Erythroblast (primary cell): ENCODE results near the gene TM4SF18.

Source experiments
- DNase-seq, 2 experiments: peaks; one replicate each; lab custom pipeline; 2025; lab: John Stamatoyannopoulos, UW
- GATA1 ChIP-seq: IDR thresholded peaks from 2 replicates; pipeline ENCODE4 v1.6.1; 2011; ENCODE audit warnings: low read depth, mild to moderate bottlenecking, control low read depth, low read length, moderate library complexity
- POLR2A ChIP-seq: IDR thresholded peaks from 2 replicates; pipeline ENCODE4 v1.6.1; 2011; ENCODE audit warnings: mild to moderate bottlenecking, low read length

The TM4SF18 gene

DNA sequence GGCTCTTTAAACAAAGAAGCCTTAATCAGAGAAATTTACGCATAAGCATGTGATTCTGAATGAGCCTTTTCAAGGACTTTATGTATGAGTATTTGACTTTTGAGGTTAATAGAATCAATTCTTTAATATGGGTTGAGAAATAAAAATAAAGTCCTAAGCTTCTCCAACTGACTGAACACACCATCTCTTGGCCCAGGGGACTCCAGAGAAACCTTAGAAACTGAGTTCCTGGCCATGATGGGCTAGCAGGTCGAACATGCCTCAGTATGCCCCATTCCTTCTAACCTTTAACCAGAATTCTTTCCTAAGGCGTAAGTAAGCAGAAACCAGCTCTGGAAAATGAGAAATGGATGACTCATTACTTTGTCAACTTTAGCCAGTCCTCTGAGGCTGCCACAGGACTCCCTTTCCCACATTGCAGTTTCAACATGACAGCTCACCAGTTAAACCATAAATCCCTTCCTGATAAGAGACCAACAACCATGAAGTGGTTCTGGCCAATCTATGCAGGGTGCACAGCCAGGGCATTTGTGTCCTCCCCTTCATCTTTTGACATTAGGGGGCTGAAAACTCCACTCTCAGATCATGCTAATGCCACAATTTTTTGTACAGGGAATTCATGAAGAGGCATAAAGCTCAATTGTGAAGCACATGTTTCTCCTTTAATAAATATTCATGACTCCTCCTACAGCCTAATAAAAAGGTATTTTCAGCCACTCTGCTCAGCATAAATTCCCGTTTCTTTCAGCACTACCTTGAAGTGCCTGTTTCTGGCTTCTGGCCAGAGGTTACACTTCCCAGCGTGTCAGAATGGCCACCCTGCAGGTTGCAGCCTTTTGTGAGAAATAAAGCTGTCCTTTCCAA lies 33.3 kb downstream of the TM4SF18 start:
- DNase-seq = peak in 1 of 2 experiments; percentile 3

DNA sequence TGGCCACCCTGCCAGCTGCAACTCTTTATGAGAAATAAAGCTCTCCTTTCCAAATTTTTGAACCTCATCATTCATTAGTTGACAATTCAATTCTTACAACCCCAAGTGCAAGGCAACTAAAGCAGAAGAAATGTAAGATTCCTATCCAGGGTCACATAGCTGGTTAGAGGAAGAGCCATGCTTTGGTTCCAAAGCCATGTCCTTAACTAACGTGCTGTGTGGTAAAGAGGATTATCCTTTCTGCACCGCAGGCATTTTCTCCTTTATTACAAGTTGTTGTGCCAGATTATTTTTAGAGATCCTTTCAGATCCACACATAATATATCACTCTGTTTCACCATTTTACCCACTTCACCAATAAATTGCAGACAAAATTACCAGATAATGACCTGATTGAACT lies 36.5 kb downstream of the TM4SF18 start:
- no peak for TF ChIP-seq POLR2A
- no peak for TF ChIP-seq GATA1
- DNase-seq = no peak

More for the DNA sequence above, 33.3 kb downstream of the TM4SF18 start:
- TF ChIP-seq POLR2A (no peak), GATA1 (no peak)

DNA sequence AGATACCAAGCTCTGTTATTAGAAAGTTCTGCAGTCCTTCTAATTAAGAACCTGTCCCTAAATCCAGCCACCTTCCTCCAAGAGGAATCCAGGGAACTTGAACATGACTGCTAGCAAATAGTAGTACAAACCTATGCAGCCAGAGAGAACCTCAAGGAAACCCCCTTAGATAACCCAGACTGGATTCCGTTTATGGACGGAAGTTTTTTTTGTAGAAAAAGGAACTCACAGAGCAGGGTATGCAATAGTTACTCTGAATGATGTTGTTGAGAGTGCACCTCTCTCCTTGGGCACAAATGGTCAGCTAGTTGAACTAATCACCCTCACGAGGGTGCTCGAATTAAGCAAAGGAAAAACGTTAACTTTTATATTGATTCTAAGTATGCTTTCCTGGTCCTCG lies 40.8 kb downstream of the TM4SF18 start:
- DNase-seq = no peak
- TF ChIP-seq GATA1 (no peak), POLR2A (no peak)

DNA sequence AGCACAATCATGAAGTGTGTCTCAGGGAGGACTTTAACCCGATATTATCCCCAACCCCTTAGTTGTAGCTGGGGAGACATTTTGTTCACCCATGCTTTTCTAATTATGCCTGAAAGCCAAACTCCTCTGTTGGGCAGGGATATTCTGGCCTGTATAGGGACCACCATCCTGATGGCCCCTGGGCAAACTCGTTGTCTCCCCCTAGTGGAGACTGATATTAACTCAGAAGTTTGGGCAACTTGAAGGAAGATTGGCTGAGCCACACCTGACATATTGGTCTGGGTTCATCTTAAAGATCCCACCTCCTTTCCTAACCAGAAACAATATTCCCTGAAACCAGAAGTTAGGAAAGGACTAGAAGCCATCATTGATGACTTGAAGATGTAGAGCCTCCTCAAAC lies 42.3 kb downstream of the TM4SF18 start:
- no peak for TF ChIP-seq GATA1
- no peak for TF ChIP-seq POLR2A
- peak; percentile 38 to 61 for DNase-seq

DNA sequence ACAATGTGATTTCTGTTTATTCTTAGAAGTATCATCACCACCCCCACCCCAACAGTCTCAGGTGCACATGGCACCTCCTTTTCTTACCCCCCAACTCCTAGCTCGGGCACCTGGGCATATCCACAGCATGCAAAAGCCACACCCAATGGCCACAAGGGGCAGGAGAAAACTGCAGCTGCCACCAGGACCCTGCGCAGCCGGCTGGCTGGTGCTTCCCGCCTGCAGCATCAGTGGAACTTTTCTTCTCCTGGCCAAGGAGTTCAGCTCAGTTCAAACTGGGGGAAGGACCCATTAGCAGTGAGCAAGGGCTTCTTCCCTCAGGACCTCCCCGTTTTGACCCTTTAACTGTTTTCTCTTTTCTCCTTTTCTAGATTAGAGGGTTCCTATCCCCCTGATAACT lies 44.8 kb downstream of the TM4SF18 start:
- TF ChIP-seq GATA1 = no peak
- no peak for TF ChIP-seq POLR2A
- no peak for DNase-seq

DNA sequence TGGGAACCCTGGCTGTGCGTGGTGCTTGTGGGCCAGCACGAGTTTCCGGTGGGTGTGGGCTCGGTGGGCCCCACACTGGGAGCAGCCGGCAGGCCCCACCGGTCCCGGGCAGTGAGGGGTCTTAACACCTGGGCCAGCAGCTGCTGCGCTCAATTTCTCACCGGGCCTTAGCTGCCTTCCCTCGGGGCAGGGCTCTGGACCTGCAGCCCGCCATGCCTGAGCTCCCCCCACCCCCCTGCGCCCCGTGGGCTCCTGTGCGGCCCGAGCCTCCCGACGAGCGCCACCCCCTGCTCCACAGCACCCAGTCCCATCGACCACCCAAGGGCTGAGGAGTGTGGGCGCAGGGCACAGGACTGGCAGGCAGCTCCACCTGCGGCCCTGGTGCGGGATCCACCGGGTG lies 49.4 kb downstream of the TM4SF18 start:
- no peak for DNase-seq
- TF ChIP-seq POLR2A = no peak
- no peak for TF ChIP-seq GATA1

DNA sequence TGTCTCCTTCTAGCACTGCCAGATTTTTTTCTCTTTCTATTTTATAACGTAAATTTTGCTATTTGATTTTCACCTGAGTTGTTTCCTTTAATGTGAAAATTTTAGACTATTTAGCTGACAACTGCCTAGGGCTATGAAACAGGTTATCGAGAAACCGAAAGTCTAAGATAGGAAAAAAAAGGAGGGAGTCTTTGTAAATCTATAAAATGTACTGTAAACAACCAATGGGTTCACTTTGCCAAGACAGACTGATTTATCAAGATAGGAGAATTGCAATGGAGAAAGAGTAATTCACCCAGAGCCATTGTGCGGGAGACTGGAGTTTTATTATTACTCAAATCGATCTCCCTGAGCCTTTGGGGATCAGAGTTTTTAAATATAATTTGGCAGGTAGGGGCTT lies 50.0 kb downstream of the TM4SF18 start:
- no peak for TF ChIP-seq POLR2A
- no peak for TF ChIP-seq GATA1
- no peak for DNase-seq

DNA sequence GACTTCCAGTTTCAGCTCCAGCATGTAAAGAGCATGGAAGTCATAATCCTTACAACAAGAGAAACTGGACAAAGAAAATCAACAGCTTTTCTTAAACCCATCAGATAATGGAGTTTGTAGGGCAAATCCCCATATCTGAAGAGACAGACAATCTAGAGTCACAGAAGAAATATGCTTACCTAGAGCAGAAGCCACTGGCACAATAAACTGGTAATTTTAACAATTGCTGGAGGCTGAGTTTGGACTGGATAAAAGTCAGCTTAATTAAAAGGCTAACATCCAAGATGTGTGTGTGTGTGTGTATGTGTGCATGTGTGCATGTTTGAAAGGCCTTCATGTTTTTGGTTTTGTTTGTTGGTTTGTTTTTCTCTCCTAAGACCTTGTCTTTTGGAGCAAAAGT lies 50.6 kb downstream of the TM4SF18 start:
- TF ChIP-seq GATA1 = no peak
- TF ChIP-seq POLR2A = no peak
- DNase-seq = no peak

DNA sequence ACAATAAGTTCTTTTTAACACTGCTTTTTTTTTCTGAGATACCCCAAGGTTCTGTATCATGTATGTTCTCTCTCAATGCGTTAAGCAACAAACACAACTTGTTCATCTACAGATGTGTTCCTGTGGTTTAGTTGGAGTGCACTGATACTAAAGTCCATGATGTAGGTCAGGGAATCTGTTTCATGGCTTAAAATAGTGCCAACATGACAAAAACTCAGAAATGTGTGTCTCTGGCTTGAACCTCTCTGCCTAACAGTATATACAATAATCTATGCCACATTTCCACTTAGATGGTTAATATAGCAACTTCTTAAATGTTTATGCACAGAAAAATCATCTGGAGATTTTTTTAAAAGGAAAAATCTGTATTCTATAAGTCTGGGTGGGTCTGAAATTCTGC lies 51.1 kb downstream of the TM4SF18 start:
- TF ChIP-seq POLR2A (no peak), GATA1 (no peak)
- no peak for DNase-seq

DNA sequence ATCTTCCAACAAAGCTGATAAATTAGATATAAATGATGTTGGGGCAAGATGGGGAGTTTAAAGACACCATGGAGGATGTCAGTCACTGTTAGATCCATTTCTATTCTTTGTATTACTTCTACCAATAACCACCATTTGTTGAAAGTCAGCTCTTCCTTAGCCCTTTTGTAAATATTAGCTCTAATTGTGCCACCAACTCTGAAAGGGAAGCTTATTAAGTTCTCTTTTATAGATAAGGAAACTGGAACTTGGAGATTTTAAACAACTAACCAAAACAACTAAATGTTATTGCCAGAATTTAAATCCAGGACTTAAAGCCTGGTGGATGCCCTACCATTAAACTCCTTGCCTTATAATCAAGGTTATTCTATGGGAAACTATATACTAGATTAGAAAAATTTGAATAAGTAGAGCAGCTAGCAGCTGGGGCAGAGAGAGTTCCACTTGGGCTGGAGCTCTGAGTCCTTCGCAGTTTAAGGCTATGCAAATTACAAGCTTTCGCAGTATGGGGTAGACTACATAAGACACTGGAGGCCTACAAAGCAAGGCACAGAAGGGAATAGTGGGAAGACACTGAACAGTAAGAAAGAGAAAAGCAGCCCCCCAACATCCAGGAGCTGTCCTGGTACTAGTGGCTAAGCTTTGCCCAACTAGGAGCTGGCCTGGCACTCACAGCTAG lies 52.6 kb downstream of the TM4SF18 start:
- no peak for DNase-seq
- no peak for TF ChIP-seq GATA1
- TF ChIP-seq POLR2A = no peak

DNA sequence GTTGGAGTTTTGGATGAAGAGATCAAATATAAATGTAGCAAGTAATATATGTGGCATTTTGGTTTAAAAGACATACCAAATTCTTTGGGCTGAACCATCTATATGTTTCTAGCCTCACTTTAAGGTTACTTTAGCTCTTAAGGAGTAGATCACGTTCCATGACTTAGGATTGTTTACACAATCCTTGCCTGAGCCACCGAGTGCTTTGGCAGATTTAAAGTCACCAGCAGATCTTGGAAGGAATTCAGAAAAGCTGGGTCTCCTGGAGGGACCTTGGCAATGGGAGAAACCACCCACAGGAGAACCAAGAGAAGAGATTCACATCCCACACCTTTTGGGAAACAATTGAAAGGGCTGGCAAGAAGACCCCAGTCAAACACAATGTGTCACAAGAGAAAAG lies 54.5 kb downstream of the TM4SF18 start:
- TF ChIP-seq GATA1 (no peak), POLR2A (no peak)
- DNase-seq = no peak

DNA sequence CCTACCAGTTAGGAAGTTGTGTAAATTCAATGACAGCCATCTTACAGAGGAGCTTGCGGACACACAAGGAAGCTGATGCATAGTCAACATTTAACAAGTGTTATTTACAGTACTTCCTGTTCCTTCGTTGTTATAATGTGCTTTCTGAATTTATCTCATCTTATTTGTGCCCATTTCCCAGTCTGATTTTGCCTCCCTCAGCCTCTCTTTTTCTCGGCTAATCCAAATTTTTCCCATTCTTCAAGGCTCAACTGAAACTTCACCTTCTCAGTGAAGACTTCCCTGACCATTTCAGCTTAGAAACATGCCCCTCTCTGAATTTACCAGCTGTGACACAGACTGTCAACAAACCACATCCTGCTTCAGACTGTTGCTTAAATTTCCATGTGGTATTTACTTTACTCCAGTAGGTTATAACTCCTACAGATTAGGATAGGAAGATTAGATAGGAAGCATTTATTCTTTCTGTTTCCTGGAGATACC lies 56.1 kb downstream of the TM4SF18 start:
- no peak for DNase-seq
- no peak for TF ChIP-seq GATA1
- TF ChIP-seq POLR2A = no peak

DNA sequence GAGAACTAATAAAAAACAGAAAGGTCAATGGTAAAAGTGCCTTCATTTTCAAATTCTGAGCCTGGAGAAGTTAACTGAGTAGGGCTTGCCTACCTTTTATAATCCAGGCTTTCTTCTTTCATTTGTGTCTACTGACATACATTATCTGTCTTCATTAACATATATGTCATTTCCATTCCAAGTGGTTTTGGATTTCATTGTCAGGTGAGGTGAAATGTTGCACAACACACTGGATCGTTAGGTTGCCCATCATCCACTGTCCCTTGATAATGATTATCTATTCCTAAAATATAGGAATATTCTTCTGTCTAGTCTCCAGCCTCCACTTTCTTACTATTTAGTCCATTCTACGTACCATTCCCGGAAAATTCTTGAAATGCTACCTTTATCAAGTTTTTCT lies 56.8 kb downstream of the TM4SF18 start:
- no peak for DNase-seq
- TF ChIP-seq GATA1 = no peak
- no peak for TF ChIP-seq POLR2A

DNA sequence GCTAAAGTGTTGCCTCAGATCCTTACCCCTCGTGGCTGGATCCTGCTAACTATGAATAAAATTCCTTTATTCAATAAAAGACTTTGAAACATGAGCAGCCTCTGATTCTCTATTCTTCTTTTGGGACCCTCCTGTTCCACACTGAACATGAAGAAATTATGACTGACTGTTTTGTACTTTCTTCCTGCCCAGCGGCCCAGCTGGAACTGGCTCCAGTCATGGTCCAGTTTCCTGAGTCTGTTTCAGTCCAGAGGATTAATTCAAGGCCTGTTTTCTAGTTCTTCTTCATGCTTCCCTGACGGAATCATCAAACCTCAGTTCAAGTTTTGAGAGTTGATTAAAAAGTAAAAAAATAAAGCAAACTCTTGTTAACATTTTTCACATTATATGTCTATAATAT lies 59.2 kb downstream of the TM4SF18 start:
- TF ChIP-seq GATA1 = no peak
- no peak for TF ChIP-seq POLR2A
- DNase-seq = no peak
